ENCODE results near the gene GPR183. TPM values are rescaled to one million over a fixed set of nuclear protein-coding genes. Genes with fewer than 3 reads are reported as not detected.

Gene GPR183
- total RNA-seq, 4 donors from 2014 or later: 2.3 to 13.7 (median 9.1) TPM

GRCh38 chr13:99327761-99328160 is 20.6 kb upstream of the GPR183 start:
- TF ChIP-seq POLR2A (IDR thresholded peaks at IDR 0.05) (no peak), CTCF (IDR thresholded peaks at IDR 0.05) (no peak)
- WGBS, 2 donors: 95 to 100% methylated on average over 2 of the region's 2 CpGs
- no peak overlapping the region for H3K4me3 ChIP-seq (ENCODE audit: low read depth, poor library complexity, severe bottlenecking)
- intact Hi-C loops (cut with DNase I; ENCODE audit: low total_unique reads): no loop called here
- DNase-seq (ENCODE audit: low spot score in 2 of 2): no peak

GRCh38 chr13:99327126-99327525 is 19.9 kb upstream of the GPR183 start:
- intact Hi-C loops (cut with DNase I; ENCODE audit: low total_unique reads): no loop called here
- WGBS, 2 donors: 82 to 97% methylated on average over 2 of the region's 2 CpGs
- no peak for TF ChIP-seq POLR2A (IDR thresholded peaks at IDR 0.05)
- no peak for TF ChIP-seq CTCF (IDR thresholded peaks at IDR 0.05)
- H3K4me3 ChIP-seq (ENCODE audit: low read depth, poor library complexity, severe bottlenecking): no peak overlapping the region
- no peak for DNase-seq (ENCODE audit: low spot score in 2 of 2)

- no peak for DNase-seq (ENCODE audit: low spot score in 2 of 2)
- no peak overlapping the region for H3K4me3 ChIP-seq (ENCODE audit: low read depth, poor library complexity, severe bottlenecking)
- TF ChIP-seq CTCF (IDR thresholded peaks at IDR 0.05) (no peak), POLR2A (IDR thresholded peaks at IDR 0.05) (no peak)
- intact Hi-C loops (cut with DNase I; ENCODE audit: low total_unique reads): no loop called here
These were observed 18.8 kb upstream of the GPR183 start for GRCh38 chr13:99326012-99326411.

- H3K4me3 ChIP-seq (ENCODE audit: low read depth, poor library complexity, severe bottlenecking): no peak overlapping the region
- TF ChIP-seq POLR2A (IDR thresholded peaks at IDR 0.05): no peak
- TF ChIP-seq CTCF (IDR thresholded peaks at IDR 0.05): no peak
- DNase-seq (ENCODE audit: low spot score in 2 of 2): no peak
- 65 to 73% methylated on average over 3 of the region's 3 CpGs for WGBS, 2 donors
- intact Hi-C loops (cut with DNase I; ENCODE audit: low total_unique reads): no loop called here
These were observed 16.3 kb upstream of the GPR183 start for GRCh38 chr13:99323488-99323887.

GRCh38 chr13:99322297-99323103 is 15.3 kb upstream of the GPR183 start:
- WGBS, 2 donors: 64 to 77% methylated on average over 10 of the region's 10 CpGs
- DNase-seq (ENCODE audit: low spot score in 2 of 2): no peak
- intact Hi-C loops (cut with DNase I; ENCODE audit: low total_unique reads): no loop called here
- no peak overlapping the region for H3K4me3 ChIP-seq (ENCODE audit: low read depth, poor library complexity, severe bottlenecking)
- no peak for TF ChIP-seq CTCF (IDR thresholded peaks at IDR 0.05)
- TF ChIP-seq POLR2A (IDR thresholded peaks at IDR 0.05): no peak

- TF ChIP-seq POLR2A (IDR thresholded peaks at IDR 0.05): no peak
- no peak for TF ChIP-seq CTCF (IDR thresholded peaks at IDR 0.05)
- no peak for DNase-seq (ENCODE audit: low spot score in 2 of 2)
- no peak overlapping the region for H3K4me3 ChIP-seq (ENCODE audit: low read depth, poor library complexity, severe bottlenecking)
- intact Hi-C loops (cut with DNase I; ENCODE audit: low total_unique reads): no loop called here
These were observed 14.5 kb upstream of the GPR183 start for GRCh38 chr13:99321709-99322108.
